Keratinocyte (primary cell): ENCODE measurements around the gene ZBTB44.

ENCODE experiments used
- EZH2 ChIP-seq: IDR thresholded peaks from one replicate; pipeline ENCODE4 v1.6.1; 2012; ENCODE audit warnings: inconsistent platforms, mild to moderate bottlenecking, low read length, moderate library complexity
- TF ChIP-seq, protein P1 (sequence below), 3 experiments: IDR thresholded peaks in 1 of 3; conservative IDR thresholded peaks in 1 of 3; optimal IDR thresholded peaks in 1 of 3; 2 replicates in 2 of 3; 3 replicates in 1 of 3; pipeline versions ENCODE3 to v1.5.1; 2011; ENCODE audit warnings: low read length in 3 of 3, mild to moderate bottlenecking in 3 of 3, moderate library complexity in 2 of 3, control low read depth in 1 of 3, inconsistent platforms in 1 of 3; ENCODE audit not compliant: insufficient read depth in 2 of 3; ENCODE audit errors: extremely low read depth in 1 of 3

DNA sequence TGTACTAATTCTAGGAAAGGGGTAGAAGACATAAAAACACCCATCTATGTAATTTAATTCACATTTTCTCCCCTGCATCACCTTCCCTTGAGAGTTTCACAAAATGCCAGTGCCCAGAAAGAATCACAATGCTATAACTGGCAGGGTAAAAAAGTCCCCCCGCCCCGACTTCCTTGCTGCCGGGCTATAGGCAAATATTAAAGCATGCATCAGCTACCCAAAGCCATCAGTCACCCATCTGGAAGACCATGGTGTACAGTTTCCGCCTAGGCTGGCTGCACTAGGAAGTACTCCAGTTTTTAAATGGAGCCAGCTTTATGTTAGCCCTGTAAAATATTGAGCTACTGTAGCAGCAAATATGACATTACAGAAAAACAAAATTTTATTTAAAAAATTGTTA is 87.3 kb downstream of the ZBTB44 start:
- TF ChIP-seq, protein P1, sequence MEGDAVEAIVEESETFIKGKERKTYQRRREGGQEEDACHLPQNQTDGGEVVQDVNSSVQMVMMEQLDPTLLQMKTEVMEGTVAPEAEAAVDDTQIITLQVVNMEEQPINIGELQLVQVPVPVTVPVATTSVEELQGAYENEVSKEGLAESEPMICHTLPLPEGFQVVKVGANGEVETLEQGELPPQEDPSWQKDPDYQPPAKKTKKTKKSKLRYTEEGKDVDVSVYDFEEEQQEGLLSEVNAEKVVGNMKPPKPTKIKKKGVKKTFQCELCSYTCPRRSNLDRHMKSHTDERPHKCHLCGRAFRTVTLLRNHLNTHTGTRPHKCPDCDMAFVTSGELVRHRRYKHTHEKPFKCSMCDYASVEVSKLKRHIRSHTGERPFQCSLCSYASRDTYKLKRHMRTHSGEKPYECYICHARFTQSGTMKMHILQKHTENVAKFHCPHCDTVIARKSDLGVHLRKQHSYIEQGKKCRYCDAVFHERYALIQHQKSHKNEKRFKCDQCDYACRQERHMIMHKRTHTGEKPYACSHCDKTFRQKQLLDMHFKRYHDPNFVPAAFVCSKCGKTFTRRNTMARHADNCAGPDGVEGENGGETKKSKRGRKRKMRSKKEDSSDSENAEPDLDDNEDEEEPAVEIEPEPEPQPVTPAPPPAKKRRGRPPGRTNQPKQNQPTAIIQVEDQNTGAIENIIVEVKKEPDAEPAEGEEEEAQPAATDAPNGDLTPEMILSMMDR (optimal IDR thresholded peaks at IDR 0.05 in 1 of 3, IDR thresholded peaks at IDR 0.05 in 1 of 3, conservative IDR thresholded peaks at IDR 0.05 in 1 of 3; ENCODE audit: extremely low read depth in 1 of 3, insufficient read depth in 2 of 3, low read length in 3 of 3): no peak
- no peak for TF ChIP-seq EZH2
